GM21381 (cell line): ENCODE measurements around the gene APOLD1.
"Not testable (repeated sequence)": the region's sequence is repeated elsewhere in the genome, so short reads cannot be mapped to it uniquely, and the experiment has no call there.

Source experiments
- ATAC-seq: cut with Tn5 transposase; IDR thresholded peaks from one replicate; pipeline ENCODE4 v1.9.1; 2021; ENCODE audit warnings: mild to moderate bottlenecking, moderate library complexity; ENCODE audit not compliant: unreplicated experiment

APOLD1 gene

DNA sequence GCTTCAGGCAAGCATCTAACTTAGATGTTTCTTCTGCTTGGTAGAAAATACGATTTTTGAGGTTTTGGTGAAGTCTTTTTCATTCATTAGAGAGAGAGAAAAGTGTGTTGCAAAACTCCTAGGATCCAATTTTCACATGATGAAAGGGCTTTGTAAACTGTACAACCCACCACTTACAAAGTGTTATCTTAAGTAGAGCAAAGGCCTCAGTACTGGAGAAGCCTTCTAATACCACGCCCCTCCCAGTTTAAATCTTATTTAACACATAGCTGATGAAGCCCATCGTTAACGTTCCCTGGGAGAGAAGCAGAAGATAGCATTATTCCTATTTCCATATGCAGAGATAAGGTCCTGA, 869 bp downstream of the APOLD1 start:
- no peak for ATAC-seq

DNA sequence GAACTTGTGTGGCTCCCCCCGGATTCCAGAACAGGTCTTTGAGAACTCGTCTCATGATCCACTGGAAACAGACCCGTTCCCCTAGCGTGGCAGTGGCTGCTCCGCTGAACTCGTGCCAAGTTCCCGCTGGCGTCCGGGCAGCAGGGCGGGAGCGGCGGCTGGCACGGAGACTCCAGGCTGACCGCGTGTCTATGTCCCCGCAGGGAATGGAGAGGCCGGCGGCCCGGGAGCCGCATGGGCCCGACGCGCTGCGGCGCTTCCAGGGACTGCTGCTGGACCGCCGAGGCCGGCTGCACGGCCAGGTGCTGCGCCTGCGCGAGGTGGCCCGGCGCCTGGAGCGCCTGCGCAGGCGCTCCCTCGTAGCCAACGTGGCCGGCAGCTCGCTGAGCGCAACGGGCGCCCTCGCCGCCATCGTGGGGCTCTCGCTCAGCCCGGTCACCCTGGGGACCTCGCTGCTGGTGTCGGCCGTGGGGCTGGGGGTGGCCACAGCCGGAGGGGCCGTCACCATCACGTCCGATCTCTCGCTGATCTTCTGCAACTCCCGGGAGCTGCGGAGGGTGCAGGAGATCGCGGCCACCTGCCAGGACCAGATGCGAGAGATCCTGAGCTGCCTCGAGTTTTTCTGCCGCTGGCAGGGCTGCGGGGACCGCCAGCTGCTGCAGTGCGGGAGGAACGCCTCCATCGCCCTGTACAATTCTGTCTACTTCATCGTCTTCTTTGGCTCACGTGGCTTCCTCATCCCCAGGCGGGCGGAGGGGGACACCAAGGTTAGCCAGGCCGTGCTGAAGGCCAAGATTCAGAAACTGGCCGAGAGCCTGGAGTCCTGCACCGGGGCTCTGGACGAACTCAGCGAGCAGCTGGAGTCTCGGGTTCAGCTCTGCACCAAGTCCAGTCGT, 1.5 kb downstream of the APOLD1 start:
- peak; percentile 87 for ATAC-seq

DNA sequence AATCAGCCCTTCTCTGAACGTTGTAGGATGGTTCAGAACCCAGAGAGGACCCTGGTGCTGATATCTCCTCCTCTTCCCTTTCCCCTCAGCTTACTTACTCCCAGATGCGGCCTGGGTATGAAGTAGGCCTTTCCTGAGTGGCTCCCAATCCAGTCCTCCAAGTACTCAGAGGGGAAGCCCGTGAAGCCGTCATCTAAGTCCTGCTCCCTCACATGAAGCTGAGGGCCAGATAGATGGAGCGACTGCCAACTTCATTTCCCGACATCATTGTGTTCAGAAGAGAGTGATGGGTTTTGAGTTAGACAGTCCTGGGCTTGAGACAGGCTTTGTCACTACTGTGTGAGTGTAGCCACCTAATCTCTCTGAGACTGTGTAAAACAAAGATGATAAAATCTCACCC, 2.7 kb downstream of the APOLD1 start:
- no peak for ATAC-seq

DNA sequence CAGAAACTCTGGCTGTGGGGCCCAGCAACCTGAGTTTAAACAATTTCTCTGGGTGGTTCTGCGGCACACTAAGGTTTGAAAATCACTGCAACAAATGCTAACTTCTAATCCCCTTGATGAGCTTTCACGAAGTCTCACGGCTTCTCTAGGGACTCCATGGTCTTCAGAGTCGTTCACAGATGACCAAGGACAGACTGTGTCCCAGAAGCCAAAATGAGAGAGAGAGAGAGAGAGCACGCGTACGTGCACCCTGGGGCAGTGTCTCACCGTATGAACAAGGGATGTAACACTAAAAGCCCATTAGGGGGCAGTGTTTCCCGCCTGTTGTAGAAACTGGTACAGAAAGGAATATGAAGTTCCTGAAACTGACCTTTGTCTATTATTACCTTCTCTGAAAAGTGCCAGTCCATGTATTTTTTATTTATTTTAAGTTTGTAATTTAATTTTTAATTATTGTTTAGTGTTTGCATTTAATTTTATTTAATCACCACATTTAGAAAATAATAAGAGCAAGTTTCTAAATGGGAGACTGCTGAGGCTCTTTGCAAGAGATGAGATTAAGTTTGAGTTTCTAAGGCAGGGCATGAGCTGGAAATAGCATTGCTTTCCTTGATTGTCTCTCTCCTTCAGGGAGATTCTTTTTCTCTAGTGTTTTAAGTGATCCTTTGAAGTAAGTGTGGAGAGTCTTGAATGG, 3.4 kb downstream of the APOLD1 start:
- ATAC-seq, result peak; percentile 50

DNA sequence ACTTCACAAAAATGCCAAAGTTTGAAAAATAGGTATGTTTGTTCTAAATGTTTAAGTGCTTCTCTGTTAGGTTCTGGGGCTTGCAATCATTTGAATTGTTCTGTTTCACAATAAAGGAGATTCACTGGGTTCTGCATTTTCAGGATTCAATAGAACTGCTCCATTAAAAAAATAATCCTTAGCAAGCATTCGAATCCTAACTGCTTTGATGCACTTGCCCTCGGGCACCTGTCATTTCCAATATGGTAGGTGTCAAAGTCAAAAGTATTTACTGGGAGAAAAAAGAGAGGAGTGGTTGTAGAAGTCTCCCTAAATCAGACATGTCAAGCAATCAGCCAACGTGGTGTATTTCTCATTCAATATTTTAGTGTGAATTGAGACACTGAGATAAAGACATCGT, 5.5 kb downstream of the APOLD1 start:
- ATAC-seq, result no peak

DNA sequence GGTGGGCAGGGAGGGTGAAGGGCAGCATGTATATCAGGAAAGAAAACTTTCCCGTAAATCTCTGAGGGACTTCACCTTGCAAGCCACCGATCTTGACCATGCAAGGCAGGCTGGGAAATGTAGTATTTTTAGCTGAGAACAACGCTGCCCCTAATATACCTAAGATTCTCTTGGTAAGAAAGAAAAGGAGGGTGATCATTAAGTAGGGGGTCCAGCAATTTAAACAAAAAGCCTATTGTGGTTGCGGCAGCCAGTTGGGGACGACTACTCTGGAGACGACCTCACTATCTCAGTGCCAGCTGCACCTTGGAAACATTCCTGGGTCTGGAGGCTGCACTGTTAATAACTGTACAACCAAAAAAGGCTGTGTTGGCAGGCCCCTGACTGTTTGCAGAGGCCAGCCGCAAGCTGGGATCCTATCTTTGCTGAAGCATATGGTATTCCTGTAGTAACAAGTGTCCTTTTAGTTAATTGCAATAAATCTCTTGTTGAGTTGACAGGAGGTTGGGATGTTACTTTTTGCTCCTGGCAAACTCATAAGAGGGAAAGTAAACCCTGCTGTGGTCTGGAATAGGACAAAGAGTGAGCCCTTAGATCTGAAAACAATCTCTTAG, 6.4 kb downstream of the APOLD1 start:
- ATAC-seq, result no peak

DNA sequence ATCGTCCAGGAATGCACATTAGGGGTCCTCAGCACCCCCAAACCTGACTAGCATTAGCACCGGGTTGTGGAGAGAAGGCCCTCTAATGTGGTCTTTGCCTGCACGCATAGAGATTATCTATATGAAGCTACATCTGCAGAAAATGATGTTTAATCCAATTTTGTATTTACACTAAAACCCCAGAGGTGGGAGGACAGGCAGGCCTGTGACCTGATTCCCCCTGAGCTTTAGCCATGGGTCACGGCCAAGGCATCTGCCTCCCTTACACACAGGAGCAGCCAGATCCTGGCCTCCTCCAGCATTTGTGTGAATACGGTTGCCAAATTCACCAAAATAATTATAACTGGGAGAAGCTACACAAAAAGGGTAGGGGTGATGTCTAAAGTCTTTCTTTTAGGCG, 7.0 kb downstream of the APOLD1 start:
- ATAC-seq, result no peak

DNA sequence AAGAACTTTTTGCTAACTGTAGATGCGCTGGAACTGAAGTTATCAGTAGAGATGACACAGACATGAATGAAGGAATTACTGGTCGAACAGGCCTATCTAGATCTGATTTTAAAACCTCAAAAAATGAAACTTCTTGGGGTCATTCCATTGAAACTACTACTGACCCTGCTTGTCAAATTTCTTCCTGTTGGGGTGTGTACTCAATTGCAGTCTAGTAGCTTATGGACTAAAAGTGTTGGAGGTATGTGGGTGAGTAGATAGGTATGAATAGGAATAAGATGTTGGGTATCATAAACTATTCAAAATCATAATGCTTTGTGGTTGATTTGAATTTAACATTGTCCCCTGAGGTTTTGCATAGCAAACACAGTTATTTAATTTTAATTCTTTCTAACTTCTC, 9.2 kb downstream of the APOLD1 start:
- no peak for ATAC-seq

DNA sequence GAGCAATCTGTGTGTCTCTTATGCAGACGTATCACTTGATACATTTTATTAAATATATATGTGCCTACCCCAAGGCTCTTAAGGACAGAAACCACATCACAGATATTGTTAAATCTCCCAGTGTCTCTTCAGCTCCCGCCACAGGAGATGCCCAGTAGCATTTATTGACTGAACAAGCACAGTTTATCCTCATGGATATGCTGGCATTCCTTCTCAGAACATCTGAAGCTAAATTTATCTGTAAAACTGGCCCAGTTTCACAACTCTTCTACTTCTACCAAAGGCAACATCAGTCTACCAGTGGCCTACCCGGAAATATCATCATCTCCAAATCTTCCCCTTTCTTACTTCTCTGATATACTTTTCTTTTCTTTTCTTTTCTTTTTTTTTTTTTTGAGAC, 10.7 kb downstream of the APOLD1 start:
- no peak for ATAC-seq

DNA sequence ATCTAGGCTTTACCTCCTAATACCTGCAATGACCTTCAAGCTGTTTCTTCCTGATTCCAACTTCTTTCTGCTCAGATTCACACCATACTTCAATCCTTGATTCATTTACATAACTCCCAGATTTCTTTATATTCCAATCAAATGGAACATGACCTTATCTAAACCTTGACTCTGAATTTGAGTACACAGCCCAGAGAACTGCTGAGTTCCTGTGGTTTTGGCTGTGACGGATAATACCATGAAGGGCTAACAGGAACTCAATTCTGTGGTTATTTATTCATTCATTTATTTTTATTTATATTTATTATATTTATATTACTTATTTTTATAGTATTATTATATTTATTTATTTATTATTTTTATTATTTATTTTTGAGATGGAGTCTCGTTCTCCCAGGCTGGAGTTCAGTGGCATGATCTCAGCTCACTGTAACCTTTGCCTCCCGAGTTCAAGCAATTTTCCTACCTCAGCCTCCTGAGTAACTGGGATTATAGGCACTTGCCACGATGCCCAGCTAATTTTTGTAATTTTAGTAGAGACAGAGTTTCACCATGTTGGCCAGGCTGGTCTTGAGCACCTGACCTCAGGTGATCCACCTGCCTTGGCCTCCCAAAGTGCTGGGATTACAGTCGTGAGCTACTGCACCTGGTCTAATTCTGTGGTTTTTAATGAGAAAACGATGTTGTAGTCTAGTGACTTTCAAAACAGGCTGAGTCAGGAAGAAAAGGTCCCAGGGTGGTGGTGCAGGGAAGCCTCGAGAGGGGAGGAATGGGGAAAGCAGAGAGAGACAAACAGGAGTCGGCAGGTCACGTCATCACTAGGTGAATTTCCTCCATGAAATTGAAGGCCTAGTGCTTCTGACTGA, 11.7 kb downstream of the APOLD1 start:
- ATAC-seq, result no peak

DNA sequence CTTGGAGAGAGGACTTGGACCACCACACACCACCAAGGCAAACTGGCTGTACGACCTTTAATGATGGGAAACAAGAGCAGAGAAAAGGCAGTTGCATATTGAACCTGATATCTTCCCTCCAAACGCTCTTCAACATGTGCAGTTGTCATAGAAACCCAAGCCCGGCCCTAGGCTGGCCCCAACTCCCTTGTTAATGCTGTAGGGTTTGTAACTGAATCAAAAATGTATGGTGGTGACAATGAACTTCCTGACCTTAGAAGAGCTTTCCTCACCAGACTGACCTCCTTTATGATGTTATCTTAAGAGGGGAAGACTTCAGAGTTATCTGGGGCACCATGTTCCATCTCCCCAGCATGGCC, 12.3 kb downstream of the APOLD1 start:
- no peak for ATAC-seq

DNA sequence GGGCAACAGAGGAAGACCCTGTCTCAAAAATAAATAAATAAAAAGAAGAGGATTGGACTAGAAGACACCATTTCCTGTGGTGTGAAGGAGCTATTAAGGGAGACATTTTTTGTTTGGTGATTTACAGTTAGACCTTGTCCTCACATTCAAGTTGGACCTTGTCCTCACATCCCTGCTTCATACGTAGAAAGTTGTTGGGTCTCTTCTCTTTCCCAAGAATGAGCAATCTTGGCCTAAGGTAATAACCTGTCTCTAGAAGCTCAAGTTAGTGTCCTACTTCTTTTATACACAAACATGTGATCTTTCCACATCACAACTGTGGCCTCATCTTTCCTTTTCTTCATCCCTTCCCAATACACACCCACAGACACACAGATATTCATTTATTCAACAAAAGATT, 13.0 kb downstream of the APOLD1 start:
- no peak for ATAC-seq

DNA sequence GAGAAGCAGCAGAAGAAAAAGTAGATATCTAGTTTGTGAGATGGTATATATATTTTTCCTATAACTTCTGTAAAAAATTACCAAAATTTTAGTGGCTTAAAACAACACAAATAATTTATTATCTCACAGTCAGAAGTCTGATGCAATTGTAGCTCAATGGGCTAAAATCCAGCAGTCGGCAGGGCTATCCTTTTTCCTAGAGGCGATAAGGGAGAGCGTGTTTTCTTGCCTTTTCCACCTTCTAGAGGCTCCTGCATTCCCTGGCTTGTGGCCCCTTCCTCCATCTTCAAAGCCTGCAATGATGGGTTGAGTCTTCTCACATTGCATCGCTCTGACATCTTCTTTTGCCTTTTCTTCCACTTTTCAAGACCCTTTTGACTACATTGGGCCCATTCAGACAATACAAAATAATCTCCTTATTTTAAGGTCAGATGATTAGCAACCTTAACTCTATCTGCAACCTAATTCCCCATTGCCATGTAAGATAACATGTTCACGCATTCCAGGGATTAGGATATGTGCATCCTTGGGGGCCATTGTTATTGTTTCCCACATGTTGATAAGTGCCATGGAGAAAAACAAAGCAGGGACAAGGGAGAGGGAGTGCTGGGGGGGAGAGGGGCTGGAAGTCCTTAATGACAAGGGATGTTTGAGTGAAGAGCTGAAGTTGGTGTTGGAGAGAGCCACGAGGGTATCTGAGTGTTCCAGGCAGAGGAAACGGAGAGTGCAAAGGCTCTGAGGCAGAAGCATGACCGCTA, 13.9 kb downstream of the APOLD1 start:
- no peak for ATAC-seq

DNA sequence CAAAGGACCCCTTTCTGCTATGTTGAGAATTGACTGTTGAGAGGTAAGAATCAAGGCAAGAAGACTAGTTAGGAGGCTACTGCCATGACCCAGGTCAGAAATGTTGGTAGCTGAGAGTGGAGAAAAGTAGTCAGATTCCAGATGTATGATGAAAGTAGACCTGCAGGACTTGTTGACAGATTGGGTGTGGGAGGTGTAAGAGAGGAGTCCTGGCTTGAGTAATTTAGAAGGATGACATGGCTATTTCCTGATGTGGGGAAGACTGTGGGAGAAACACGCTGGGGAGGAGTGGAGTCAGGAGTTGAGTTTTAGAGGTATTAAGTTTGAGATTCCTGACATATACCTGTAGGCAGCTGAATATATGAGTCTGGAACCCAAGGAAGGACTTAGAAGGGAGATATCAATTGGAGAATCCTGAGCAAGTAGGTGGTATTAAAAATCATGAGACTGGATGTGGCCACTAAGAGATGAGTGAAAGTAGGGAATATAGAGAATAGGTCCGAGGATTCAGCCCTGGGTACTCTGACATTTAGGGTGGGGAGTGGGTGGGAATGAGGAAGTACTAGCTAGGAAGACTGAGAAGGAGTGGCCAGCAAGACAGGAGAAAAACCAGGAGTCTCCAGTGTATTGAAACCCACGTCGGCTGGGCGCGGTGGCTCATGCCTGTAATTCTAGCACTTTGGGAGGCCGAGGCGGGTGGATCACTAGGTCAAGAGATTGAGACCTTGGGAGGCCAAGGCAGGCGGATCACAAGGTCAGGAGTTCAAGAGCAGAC, 15.1 kb downstream of the APOLD1 start:
- no peak for ATAC-seq

DNA sequence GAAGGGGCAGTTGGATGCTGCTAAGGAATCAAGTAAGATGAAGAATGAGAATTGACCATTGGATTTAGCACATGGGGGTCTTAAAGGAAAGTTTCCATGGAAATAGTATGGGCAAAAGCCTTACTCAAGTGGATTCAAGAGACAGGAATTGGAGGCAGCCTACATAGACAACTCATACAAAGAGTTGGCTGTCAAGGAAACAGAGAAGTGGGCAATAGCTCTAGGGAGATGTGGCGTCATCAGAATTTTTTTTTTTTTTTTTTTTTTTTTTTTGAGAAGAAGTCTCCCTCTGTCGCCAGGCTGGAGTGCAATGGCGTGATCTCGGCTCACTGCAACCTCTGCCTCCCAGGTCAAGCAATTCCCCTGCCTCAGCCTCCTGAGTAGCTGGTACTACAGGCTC, 16.2 kb downstream of the APOLD1 start:
- ATAC-seq, result not testable (repeated sequence)

DNA sequence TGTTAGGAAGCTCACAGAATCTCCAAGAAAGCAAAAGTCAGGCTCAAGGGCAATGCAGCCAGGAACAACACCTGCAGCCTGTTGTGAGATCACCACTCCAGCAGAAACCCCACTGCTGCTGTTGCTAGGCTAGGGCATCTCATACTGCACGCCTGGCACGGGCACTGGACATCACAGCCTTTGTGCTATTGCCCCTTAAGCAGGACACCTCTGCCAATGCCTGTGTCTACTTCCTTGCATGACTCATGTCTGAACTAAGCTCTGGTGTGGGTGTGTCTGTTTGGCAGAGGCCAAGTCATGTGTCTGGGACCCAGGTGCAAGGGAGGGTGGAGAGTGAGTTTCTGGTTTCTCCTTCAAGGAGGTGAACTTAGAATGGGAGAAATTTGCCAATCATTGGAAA, 17.7 kb downstream of the APOLD1 start:
- peak; percentile 81 for ATAC-seq

DNA sequence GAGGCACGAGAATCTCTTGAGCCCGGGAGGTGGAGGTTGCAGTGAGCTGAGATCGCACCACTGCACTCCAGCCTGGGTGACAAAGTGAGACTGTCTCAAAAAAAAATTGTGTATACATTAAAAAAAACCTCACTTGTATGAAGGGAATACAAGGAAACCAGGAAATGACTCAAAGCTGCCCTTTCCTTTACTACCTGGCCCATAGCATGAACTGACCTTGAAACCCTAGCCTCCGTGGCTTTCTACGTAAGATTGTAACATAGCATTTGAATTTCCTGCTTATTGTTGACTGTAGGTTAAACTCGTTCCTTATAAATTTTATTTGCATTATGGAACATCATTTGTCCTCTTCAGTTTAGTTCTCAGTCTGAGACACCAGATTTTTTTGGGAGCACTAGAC, 18.6 kb downstream of the APOLD1 start:
- no peak for ATAC-seq

DNA sequence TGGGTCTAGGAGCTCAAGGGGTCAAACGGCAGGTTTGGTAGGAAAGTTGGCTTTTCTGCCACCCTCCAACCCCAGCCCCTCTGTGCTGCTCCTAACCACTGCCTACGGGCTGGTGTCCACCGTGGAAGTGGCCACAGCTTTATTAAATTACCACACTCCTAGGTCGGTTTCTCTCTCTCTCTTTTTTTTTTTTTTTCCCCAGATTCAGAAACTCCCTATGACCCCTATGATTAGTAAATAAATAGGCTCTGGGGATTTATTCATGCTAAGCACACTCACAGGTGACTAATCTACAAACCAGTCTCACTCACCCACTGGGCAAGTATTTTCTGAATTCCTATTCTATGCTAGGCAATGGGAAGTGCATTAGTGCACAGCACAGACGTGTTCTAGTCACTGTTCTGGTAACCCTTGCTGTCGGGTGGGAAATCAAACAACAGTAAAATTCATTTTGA, 19.0 kb downstream of the APOLD1 start:
- no peak for ATAC-seq

DNA sequence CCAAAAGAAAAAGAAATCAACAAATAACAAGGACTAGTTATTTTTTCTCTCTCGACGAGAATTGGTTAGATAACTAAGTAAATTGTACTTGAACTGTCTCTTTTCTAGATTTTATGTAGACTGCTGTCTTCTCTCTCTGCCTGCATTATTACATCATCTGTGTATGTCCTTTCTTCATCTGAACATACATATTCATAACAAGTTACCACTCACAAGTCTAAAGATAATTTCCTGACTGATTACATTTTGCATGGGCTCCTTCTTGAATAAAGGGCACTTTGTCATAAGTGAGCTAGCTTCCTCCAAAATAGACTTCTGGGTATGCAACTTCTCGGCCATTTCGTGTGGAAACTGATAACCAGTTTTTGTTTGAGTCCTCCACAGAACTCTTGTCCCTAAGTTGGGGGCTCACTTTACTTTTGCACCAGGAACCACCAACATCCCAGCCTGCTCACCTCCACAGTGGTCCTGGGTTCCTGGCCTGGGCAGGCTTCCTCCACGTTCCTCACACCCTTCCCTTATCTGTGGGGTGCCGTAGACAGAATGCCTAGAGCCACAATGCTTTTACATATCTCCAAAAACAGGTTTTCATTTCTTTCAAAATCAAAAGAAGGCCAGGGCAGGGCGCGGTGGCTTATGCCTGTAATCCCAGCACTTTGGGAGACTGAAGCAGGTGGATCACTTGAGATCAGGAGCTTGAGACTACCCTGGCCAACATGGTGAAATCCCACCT, 21.5 kb downstream of the APOLD1 start:
- ATAC-seq, result no peak
